Ovary (tissue), 9 donors: ENCODE measurements around the gene ERVFRD-1. TPM values are rescaled to one million over a fixed set of nuclear protein-coding genes. Genes with fewer than 3 reads are reported as not detected.

Experiments used
- DNase-seq, 5 donors: peaks; one replicate each; pipeline ENCODE4 v3.0.0-alpha.2; 2019 to 2020
- H3K27ac ChIP-seq, 2 donors: fragments of 200-600 bp; one replicate each; pipeline versions ENCODE4 v1.5.1 to v1.8.0; 2019 to 2022
- H3K27me3 ChIP-seq: fragments of 200-600 bp; one replicate; pipeline ENCODE4 v1.8.0; 2022
- H3K36me3 ChIP-seq: fragments of 200-600 bp; sonication (generic); one replicate; pipeline ENCODE4 v1.5.1; 2019
- H3K4me1 ChIP-seq: one replicate; pipeline ENCODE4 v1.8.1; 2013; ENCODE audit warnings: mild to moderate bottlenecking, moderate library complexity; ENCODE audit not compliant: insufficient read depth
- H3K4me3 ChIP-seq: fragments of 200-600 bp; sonication (generic); one replicate; pipeline ENCODE4 v1.5.1; 2017
- H3K9me3 ChIP-seq, 2 donors: fragments of 200-600 bp in 1 of 2; sonication (generic) in 1 of 2; one replicate each; pipeline versions ENCODE4 v1.5.1 to v1.8.1; 2013 to 2019; ENCODE audit warnings: mild to moderate bottlenecking in 1 of 2, moderate library complexity in 1 of 2
- CTCF ChIP-seq, 3 donors: fragments of 450-650 bp in 2 of 3; fragments of 200-600 bp in 1 of 3; IDR thresholded peaks; one replicate each; pipeline versions ENCODE4 v1.5.1 to v1.8.0; 2016 to 2022; ENCODE audit warnings: antibody characterized with exemption in 3 of 3, mild to moderate bottlenecking in 1 of 3
- EP300 ChIP-seq: sonication (generic); formaldehyde crosslinking; IDR thresholded peaks from one replicate; pipeline ENCODE4 v1.6.1; 2017; ENCODE audit warnings: antibody characterized with exemption
- POLR2A ChIP-seq: fragments of 450-650 bp; IDR thresholded peaks from one replicate; pipeline ENCODE4 v1.6.1; 2017; ENCODE audit warnings: antibody characterized with exemption, mild to moderate bottlenecking, moderate library complexity
- WGBS, 3 donors: extraction: QIAGEN DNeasy Blood & Tissue Kit in 1 of 3; methylation state at CpG; one replicate each; pipeline versions ENCODE4 v1.1.5 to v1.1.7; 2013 to 2017; 5-methylcytosine and 5-hydroxymethylcytosine counted together
- intact Hi-C, 4 donors: fragments of 100-400 bp; cut with DNase I; formaldehyde crosslinking; loops; one replicate each; pipeline versions ENCODE4 v1.11.0 to v1.15.1; 2022 to 2023
- polyA plus RNA-seq, 2 donors: library from polyadenylated mRNA; stranded (reverse); fragments of 200-250 nt in 1 of 2; fragments of 350-450 nt in 1 of 2; fragmentation: Illumina TruSeq in 1 of 2; extraction: RNeasy Lipid Tissue Mini Kit (QIAGEN cat#74804) in 1 of 2; gene quantifications; one replicate each; pipeline ENCODE4 v1.2.3, GENCODE V29; 2013 to 2014
- total RNA-seq, 7 donors: library from RNA; depleted of rRNA in 2 of 7; stranded (reverse); fragments of >200 nt in 2 of 7; fragmentation: NEBNext Ultra II Directional in 3 of 7; extraction: Animal tissue kit (Norgen Biotek cat#: 25700) in 3 of 7; gene quantifications; one replicate each; pipeline versions ENCODE4 v1.1.0 to v1.2.4, GENCODE V29; 2016 to 2023
- donor health status: DM: no; HTN: no; CAD: no; lungs with moderate emphysema.
- donor health status: DM: no; HTN: no; CAD: no.
- donor health status: Bipolar disorder and iron deficiency.
- donor health status: DM: yes; HTN: yes; CAD: no.
- donor health status: DM: no; HTN: no; CAD: no.
- donor health status: DM: yes; HTN: yes; CAD: no.

ERVFRD-1 gene
- total and polyA plus RNA-seq, 9 donors, result 0.05 to 0.78 (median 0.12) TPM; not detected in 6

GRCh38 chr6:11132194-11132888 lies 20.8 kb upstream of the ERVFRD-1 start:
- no peaks in the 10 kb centered on the region for H3K9me3 ChIP-seq
- TF ChIP-seq EP300, result no peak
- no peak for TF ChIP-seq CTCF (IDR thresholded peaks at IDR 0.05)
- TF ChIP-seq POLR2A, result no peak
- H3K27ac ChIP-seq, result no peak overlapping the region
- WGBS, 3 donors, result 94 to 95% (median 95%) methylated on average over 6 of the region's 6 CpGs
- peaks cover 1% of the 10 kb centered on the region for H3K4me1 ChIP-seq
- no peaks in the 10 kb centered on the region for H3K27me3 ChIP-seq
- no peak overlapping the region for H3K4me3 ChIP-seq
- intact Hi-C loops, result no loop called here
- DNase-seq, result no peak
- H3K36me3 ChIP-seq, result no peaks in the 10 kb centered on the region

GRCh38 chr6:11130605-11131004 lies 19.1 kb upstream of the ERVFRD-1 start:
- Histone ChIP-seq H3K27me3 (no peaks in the 10 kb centered on the region), H3K4me3 (no peak overlapping the region), H3K4me1 (peaks cover 1% of the 10 kb centered on the region), H3K9me3 (no peaks in the 10 kb centered on the region), H3K36me3 (no peaks in the 10 kb centered on the region), H3K27ac (no peak overlapping the region)
- no peak for DNase-seq
- no peak for TF ChIP-seq CTCF (IDR thresholded peaks at IDR 0.05)
- no peak for TF ChIP-seq EP300
- TF ChIP-seq POLR2A, result no peak
- intact Hi-C loops, result no loop called here

GRCh38 chr6:11129908-11130565 lies 18.5 kb upstream of the ERVFRD-1 start:
- TF ChIP-seq POLR2A (no peak), EP300 (no peak), CTCF (IDR thresholded peaks at IDR 0.05) (no peak)
- Histone ChIP-seq H3K4me3 (no peak overlapping the region), H3K9me3 (no peaks in the 10 kb centered on the region), H3K27ac (no peak overlapping the region), H3K27me3 (no peaks in the 10 kb centered on the region), H3K4me1 (peaks cover 1% of the 10 kb centered on the region), H3K36me3 (no peaks in the 10 kb centered on the region)
- DNase-seq, result no peak
- intact Hi-C loops, result no loop called here
- 89 to 96% (median 95%) methylated on average over 1 of the region's 1 CpG for WGBS, 3 donors

GRCh38 chr6:11128608-11129007 lies 17.1 kb upstream of the ERVFRD-1 start:
- no peak for TF ChIP-seq CTCF (IDR thresholded peaks at IDR 0.05)
- TF ChIP-seq POLR2A, result no peak
- TF ChIP-seq EP300, result no peak
- H3K36me3 ChIP-seq, result no peaks in the 10 kb centered on the region
- H3K9me3 ChIP-seq, result no peaks in the 10 kb centered on the region
- H3K4me1 ChIP-seq, result peaks cover 1% of the 10 kb centered on the region
- no peak for DNase-seq
- no peak overlapping the region for H3K4me3 ChIP-seq
- H3K27me3 ChIP-seq, result no peaks in the 10 kb centered on the region
- H3K27ac ChIP-seq, result no peak overlapping the region
- 95 to 98% (median 95%) methylated on average over 2 of the region's 2 CpGs for WGBS, 3 donors
- intact Hi-C loops, result no loop called here
